ENCODE results near the gene SEC22A.

GRCh38 chr3:123292321-123293310 lies 90.9 kb downstream of the SEC22A start:
- no peak for TF ChIP-seq EZH2 (IDR thresholded peaks at IDR 0.05; ENCODE audit: borderline replicate concordance, insufficient read depth, low read depth, low read length, poor library complexity, severe bottlenecking)
- TF ChIP-seq, protein P1, sequence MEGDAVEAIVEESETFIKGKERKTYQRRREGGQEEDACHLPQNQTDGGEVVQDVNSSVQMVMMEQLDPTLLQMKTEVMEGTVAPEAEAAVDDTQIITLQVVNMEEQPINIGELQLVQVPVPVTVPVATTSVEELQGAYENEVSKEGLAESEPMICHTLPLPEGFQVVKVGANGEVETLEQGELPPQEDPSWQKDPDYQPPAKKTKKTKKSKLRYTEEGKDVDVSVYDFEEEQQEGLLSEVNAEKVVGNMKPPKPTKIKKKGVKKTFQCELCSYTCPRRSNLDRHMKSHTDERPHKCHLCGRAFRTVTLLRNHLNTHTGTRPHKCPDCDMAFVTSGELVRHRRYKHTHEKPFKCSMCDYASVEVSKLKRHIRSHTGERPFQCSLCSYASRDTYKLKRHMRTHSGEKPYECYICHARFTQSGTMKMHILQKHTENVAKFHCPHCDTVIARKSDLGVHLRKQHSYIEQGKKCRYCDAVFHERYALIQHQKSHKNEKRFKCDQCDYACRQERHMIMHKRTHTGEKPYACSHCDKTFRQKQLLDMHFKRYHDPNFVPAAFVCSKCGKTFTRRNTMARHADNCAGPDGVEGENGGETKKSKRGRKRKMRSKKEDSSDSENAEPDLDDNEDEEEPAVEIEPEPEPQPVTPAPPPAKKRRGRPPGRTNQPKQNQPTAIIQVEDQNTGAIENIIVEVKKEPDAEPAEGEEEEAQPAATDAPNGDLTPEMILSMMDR (IDR thresholded peaks at IDR 0.05) = no peak

All from B cell (primary cell).